Stimulated activated CD8-positive, alpha-beta memory T cell treated with anti-CD3 and anti-CD28 coated beads, Interleukin-4, amount 100 ng/mL, for 4 hours (primary cell): ENCODE data around the gene STH.
"Not testable (repeated sequence)": the region's sequence is repeated elsewhere in the genome, so short reads cannot be mapped to it uniquely, and the experiment has no call there.

Source experiments
- DNase-seq, 2 donors: peaks; one replicate each; pipeline ENCODE4 v3.0.0-alpha.2; 2020; ENCODE audit warnings: low read depth in 2 of 2, low spot score in 1 of 2

STH gene

GRCh38 chr17:45998987-45999899, at the start of gene STH:
Gene STH (plus strand): TSS chr17:45999250. CDS start chr17:45999280, 30 bp downstream.
- DNase-seq = no peak

- DNase-seq = no peak
These were observed 49.2 kb upstream of the STH start for GRCh38 chr17:45949755-45950320.

GRCh38 chr17:45950888-45951287, 48.2 kb upstream of the STH start:
- no peak for DNase-seq

- DNase-seq = no peak
These were observed 47.6 kb upstream of the STH start for GRCh38 chr17:45951403-45951802.

- no peak for DNase-seq
These were observed 47.1 kb upstream of the STH start for GRCh38 chr17:45951941-45952340.

- DNase-seq = no peak
These were observed 46.2 kb upstream of the STH start for GRCh38 chr17:45952814-45953320.

GRCh38 chr17:45953561-45953960, 45.5 kb upstream of the STH start:
- DNase-seq = no peak

GRCh38 chr17:45954914-45955313, 44.1 kb upstream of the STH start:
- DNase-seq = no peak

- no peak for DNase-seq
These were observed 43.7 kb upstream of the STH start for GRCh38 chr17:45955326-45955725.

GRCh38 chr17:45956090-45956489, 43.0 kb upstream of the STH start:
- no peak for DNase-seq

GRCh38 chr17:45956746-45957145, 42.3 kb upstream of the STH start:
- DNase-seq = not testable (repeated sequence)

GRCh38 chr17:45958307-45958706, 40.7 kb upstream of the STH start:
- no peak for DNase-seq

GRCh38 chr17:45958994-45959665, 39.9 kb upstream of the STH start:
- no peak for DNase-seq

GRCh38 chr17:45960311-45960710, 38.7 kb upstream of the STH start:
- no peak for DNase-seq

- DNase-seq = no peak
These were observed 37.8 kb upstream of the STH start for GRCh38 chr17:45961206-45961605.

GRCh38 chr17:45962221-45962972, 36.7 kb upstream of the STH start:
- no peak for DNase-seq

GRCh38 chr17:45963283-45963682, 35.8 kb upstream of the STH start:
- no peak for DNase-seq

- DNase-seq = no peak
These were observed 35.2 kb upstream of the STH start for GRCh38 chr17:45963889-45964288.

- DNase-seq = no peak
These were observed 34.4 kb upstream of the STH start for GRCh38 chr17:45964634-45965033.

GRCh38 chr17:45965812-45966211, 33.2 kb upstream of the STH start:
- DNase-seq = no peak

- DNase-seq = no peak
These were observed 32.3 kb upstream of the STH start for GRCh38 chr17:45966606-45967280.
